Activated CD4-positive, alpha-beta memory T cell treated with anti-CD3 and anti-CD28 coated beads, Interleukin-2, amount 10 ng/mL, durations not matched to agents 7 days and 5 days (primary cell): Measurements from ENCODE around the gene TSPAN3. TPM values are rescaled to one million over a fixed set of nuclear protein-coding genes. Genes with fewer than 3 reads are reported as not detected.

Source experiments
- CTCF ChIA-PET: fragments of 350-600 bp; sonication (Branson Sonifier 250); formaldehyde crosslinking; loops from one replicate; lab custom pipeline; 2021; ENCODE audit warnings: antibody characterized with exemption, inconsistent platforms; lab: Charles Lee
- POLR2A ChIA-PET: fragments of 350-600 bp; sonication (Branson Sonifier 250); formaldehyde crosslinking; loops from one replicate; lab custom pipeline; 2021; ENCODE audit warnings: antibody characterized with exemption; lab: Charles Lee
- DNase-seq: peaks from one replicate; pipeline ENCODE4 v3.0.0-alpha.2; 2020
- H3K27ac Mint-ChIP-seq: one replicate; pipeline ENCODE4 v1.8.0; 2021; ENCODE audit warnings: mild to moderate bottlenecking, mixed read lengths
- H3K27me3 Mint-ChIP-seq: one replicate; pipeline ENCODE4 v1.8.0; 2021; ENCODE audit warnings: mixed read lengths
- H3K36me3 Mint-ChIP-seq: one replicate; pipeline ENCODE4 v1.8.0; 2021; ENCODE audit warnings: low read depth, mixed read lengths
- H3K4me1 Mint-ChIP-seq: one replicate; pipeline ENCODE4 v1.8.0; 2021; ENCODE audit warnings: mixed read lengths
- H3K4me3 Mint-ChIP-seq: one replicate; pipeline ENCODE4 v1.8.0; 2021; ENCODE audit warnings: mild to moderate bottlenecking, mixed read lengths
- H3K9me3 Mint-ChIP-seq: one replicate; pipeline ENCODE4 v1.8.0; 2021; ENCODE audit warnings: mixed read lengths
- total RNA-seq, 2 experiments: library from RNA; stranded (reverse); gene quantifications; one replicate each; pipeline ENCODE4 v1.2.3, GENCODE V29; 2021

Gene TSPAN3
- total RNA-seq, 2 experiments from 2014 or later: 12.4 to 13.9 TPM

- Mint-ChIP-seq H3K4me1 (peaks cover 92% of the 10 kb centered on the region), H3K9me3 (no peaks in the 10 kb centered on the region), H3K4me3 (peak overlapping the region; percentile 68), H3K27me3 (no peaks in the 10 kb centered on the region), H3K36me3 (peaks cover 59% of the 10 kb centered on the region), H3K27ac (peak overlapping the region; percentile 96)
- ChIA-PET POLR2A (interaction anchor here (0.7 to 8.5 kb wide), 9 partner anchors 9 to 110 kb away, joined by 3 to 188 read pairs (median 8); partner anchors contain the start of gene PSTPIP1), CTCF (interaction anchor here (1.4 to 2.2 kb wide), 7 partner anchors 8 to 41 kb away, joined by 4 to 41 read pairs (median 8); partner anchors contain the start of gene PSTPIP1)
- no peak for DNase-seq
These were observed 56.5 kb downstream of the TSPAN3 start for GRCh38 chr15:77014132-77015081.

GRCh38 chr15:77013776-77014131 is 57.2 kb downstream of the TSPAN3 start:
- peak overlapping the region; percentile 96 for H3K27ac Mint-ChIP-seq
- H3K4me3 Mint-ChIP-seq: peak overlapping the region; percentile 68
- peaks cover 59% of the 10 kb centered on the region for H3K36me3 Mint-ChIP-seq
- H3K9me3 Mint-ChIP-seq: no peaks in the 10 kb centered on the region
- POLR2A ChIA-PET: interaction anchor here (0.7 to 8.5 kb wide), 10 partner anchors 9 to 109 kb away, joined by 3 to 188 read pairs (median 6); partner anchors contain the start of gene PSTPIP1
- peak; percentile 93 for DNase-seq
- no peaks in the 10 kb centered on the region for H3K27me3 Mint-ChIP-seq
- CTCF ChIA-PET: interaction anchor here (1.1 to 2.2 kb wide), 9 partner anchors 9 to 76 kb away, joined by 3 to 41 read pairs (median 7); partner anchors contain the start of gene PSTPIP1
- H3K4me1 Mint-ChIP-seq: peaks cover 90% of the 10 kb centered on the region

GRCh38 chr15:77012868-77013267 is 58.0 kb downstream of the TSPAN3 start:
- no peaks in the 10 kb centered on the region for H3K9me3 Mint-ChIP-seq
- peaks cover 53% of the 10 kb centered on the region for H3K36me3 Mint-ChIP-seq
- H3K4me1 Mint-ChIP-seq: peaks cover 84% of the 10 kb centered on the region
- H3K4me3 Mint-ChIP-seq: peak overlapping the region; percentile 68
- H3K27me3 Mint-ChIP-seq: no peaks in the 10 kb centered on the region
- ChIA-PET CTCF (interaction anchor here (0.7 to 2.2 kb wide), 13 partner anchors 10 to 75 kb away, joined by 3 to 41 read pairs (median 4); partner anchors contain the start of gene PSTPIP1), POLR2A (interaction anchor here (0.8 to 8.5 kb wide), 8 partner anchors 10 to 36 kb away, joined by 3 to 188 read pairs (median 21); partner anchors contain the start of gene PSTPIP1)
- DNase-seq: peak; percentile 76
- H3K27ac Mint-ChIP-seq: peak overlapping the region; percentile 96

DNA sequence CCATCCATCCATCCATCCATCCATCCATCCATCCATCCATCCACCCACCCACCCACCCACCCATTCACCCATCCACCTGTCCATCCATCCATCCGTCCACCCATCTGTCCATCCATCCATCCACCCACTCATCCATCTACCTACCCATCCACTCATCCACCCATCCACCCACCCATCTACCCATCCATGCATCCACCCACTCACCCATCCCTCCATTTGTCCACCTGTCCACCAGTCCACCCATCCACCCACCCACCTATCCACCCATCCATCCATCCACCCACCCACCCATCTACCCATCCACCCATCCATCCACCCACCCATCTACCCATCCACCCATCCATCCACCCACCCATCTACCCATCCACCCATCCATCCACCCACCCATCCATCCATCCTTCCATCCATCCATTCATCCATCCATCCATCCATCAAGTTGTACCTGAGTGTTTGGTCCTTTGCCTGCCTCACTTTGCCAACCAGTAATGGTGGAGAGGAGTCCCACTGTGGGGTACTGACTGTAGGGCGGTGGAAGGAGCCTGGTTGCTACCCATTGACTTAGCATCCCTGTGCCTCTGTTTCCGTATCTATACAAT is 58.7 kb downstream of the TSPAN3 start:
- Mint-ChIP-seq H3K36me3 (peaks cover 51% of the 10 kb centered on the region), H3K9me3 (no peaks in the 10 kb centered on the region), H3K27me3 (no peaks in the 10 kb centered on the region), H3K27ac (peak overlapping the region; percentile 96), H3K4me3 (no peak overlapping the region), H3K4me1 (peaks cover 81% of the 10 kb centered on the region)
- DNase-seq: no peak
- CTCF ChIA-PET: interaction anchor here (0.9 to 2.2 kb wide), 6 partner anchors 9 to 39 kb away, joined by 3 to 41 read pairs (median 7); partner anchors contain the start of gene PSTPIP1
- POLR2A ChIA-PET: interaction anchor here (1.0 to 8.5 kb wide), 6 partner anchors 9 to 36 kb away, joined by 3 to 188 read pairs (median 34); partner anchors contain the start of gene PSTPIP1

DNA sequence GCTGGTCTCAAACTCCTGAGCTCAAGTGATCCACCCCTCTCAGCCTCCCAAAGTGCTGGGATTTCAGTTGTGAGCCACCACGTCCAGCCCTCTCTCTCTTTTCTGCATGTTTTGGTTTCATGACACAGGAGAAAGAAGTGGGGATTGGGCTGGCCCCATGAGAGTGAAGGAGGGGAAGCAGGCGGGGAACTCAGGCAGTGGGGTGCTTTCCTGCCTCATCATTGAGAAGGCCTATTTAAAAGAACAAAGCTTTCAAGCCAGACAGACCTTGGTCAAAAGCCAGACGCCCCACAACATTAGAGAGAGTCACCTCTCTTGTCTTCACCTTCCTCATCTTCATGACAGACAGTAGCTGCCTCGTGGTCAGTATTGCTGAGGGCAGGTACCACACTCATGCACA is 60.1 kb downstream of the TSPAN3 start:
- H3K4me3 Mint-ChIP-seq: no peak overlapping the region
- no peaks in the 10 kb centered on the region for H3K27me3 Mint-ChIP-seq
- H3K36me3 Mint-ChIP-seq: peaks cover 63% of the 10 kb centered on the region
- peak overlapping the region; percentile 62 for H3K27ac Mint-ChIP-seq
- peaks cover 83% of the 10 kb centered on the region for H3K4me1 Mint-ChIP-seq
- DNase-seq: no peak
- CTCF ChIA-PET: interaction anchor here (0.9 kb wide), 1 partner anchor 32 kb away, joined by 3 read pairs; no protein-coding TSS in a partner anchor
- H3K9me3 Mint-ChIP-seq: no peaks in the 10 kb centered on the region
- POLR2A ChIA-PET: interaction anchor here (1.4 to 1.8 kb wide), 3 partner anchors 8 to 15 kb away, joined by 3 to 5 read pairs (median 3); no protein-coding TSS in a partner anchor

DNA sequence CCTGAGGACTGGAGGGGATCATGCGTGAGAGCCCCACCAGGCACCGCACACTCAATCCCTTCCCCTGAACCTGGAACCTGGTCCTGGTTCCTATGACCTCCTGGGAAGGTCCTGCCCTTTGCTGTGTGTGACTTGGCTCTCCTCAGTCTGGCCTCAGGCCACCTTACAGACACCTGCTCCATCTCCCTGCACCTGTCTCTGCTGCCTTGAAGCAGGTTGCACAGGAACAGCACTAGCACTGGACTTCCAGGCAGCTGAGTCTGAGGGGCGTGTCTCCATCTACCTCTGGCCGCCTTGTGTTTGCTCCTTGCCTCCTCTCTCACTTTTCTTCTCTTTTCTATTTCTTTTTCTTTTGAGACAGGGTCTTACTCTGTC is 60.6 kb downstream of the TSPAN3 start:
- CTCF ChIA-PET: no interaction called here
- H3K27me3 Mint-ChIP-seq: no peaks in the 10 kb centered on the region
- no peak overlapping the region for H3K4me3 Mint-ChIP-seq
- peaks cover 65% of the 10 kb centered on the region for H3K36me3 Mint-ChIP-seq
- no peak for DNase-seq
- peaks cover 83% of the 10 kb centered on the region for H3K4me1 Mint-ChIP-seq
- peak overlapping the region; percentile 62 for H3K27ac Mint-ChIP-seq
- POLR2A ChIA-PET: interaction anchor here (1.4 to 1.8 kb wide), 3 partner anchors 7 to 14 kb away, joined by 3 to 5 read pairs (median 3); no protein-coding TSS in a partner anchor
- H3K9me3 Mint-ChIP-seq: no peaks in the 10 kb centered on the region

DNA sequence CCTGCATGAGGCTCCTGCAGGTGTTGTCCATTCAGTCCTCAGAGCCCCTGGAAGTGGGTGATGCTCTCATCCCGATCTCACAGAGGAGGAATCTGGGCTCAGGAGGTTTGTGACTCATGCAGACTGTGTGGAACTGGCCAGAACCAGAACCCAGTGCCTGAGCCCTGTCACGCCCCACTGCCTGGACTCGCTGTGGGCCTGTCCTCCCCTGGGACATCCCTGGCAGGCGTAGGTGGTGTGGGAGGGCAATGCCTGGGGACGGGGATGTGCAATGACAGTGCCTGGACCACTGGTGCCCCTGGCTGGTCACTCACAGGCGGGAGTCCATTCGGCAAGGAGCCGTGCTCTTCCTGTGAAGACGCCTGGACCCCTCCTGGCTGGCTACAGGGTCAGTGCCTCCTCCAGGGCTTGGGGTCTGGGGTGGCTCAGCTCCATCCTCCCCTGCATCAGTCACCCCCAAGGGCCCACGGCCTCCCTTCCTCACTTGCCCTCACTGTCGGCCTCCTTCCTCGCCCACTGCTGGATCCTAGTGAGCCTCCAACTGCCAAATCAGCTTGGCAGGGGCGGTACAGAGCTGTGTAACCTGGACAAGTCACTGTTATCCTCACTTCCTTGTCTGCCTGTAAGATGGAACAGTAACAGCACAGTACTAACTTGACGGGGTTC is 61.1 kb downstream of the TSPAN3 start:
- POLR2A ChIA-PET: interaction anchor here (4.2 kb wide), 1 partner anchor 14 kb away, joined by 41 read pairs; the partner anchor contains the start of gene PSTPIP1
- peak overlapping the region; percentile 62 for H3K27ac Mint-ChIP-seq
- DNase-seq: no peak
- peaks cover 81% of the 10 kb centered on the region for H3K4me1 Mint-ChIP-seq
- CTCF ChIA-PET: no interaction called here
- H3K27me3 Mint-ChIP-seq: no peaks in the 10 kb centered on the region
- H3K4me3 Mint-ChIP-seq: no peak overlapping the region
- peaks cover 64% of the 10 kb centered on the region for H3K36me3 Mint-ChIP-seq
- no peaks in the 10 kb centered on the region for H3K9me3 Mint-ChIP-seq

DNA sequence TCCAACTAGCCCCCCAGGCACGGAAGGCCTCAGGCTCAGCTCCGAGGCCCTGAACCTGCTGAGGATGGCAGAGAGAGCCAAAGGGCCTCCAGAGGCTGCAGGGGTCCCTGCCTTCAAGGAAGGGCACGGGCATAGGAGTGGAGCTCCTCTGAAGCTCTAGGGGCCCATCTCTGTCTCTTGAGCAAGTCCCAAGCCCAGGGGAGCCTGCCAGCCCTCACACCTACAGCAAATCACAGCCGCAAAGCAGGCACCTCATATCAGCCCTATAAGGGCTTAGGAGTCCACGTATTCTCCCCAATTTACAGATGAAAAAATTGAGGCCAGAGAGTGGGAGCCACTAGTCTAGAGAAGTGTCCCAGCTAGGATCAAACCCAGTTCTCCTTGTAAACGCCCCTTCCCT is 61.7 kb downstream of the TSPAN3 start:
- DNase-seq: no peak
- H3K27ac Mint-ChIP-seq: no peak overlapping the region
- CTCF ChIA-PET: no interaction called here
- no peak overlapping the region for H3K4me3 Mint-ChIP-seq
- POLR2A ChIA-PET: interaction anchor here (4.2 kb wide), 1 partner anchor 13 kb away, joined by 41 read pairs; the partner anchor contains the start of gene PSTPIP1
- H3K9me3 Mint-ChIP-seq: no peaks in the 10 kb centered on the region
- H3K4me1 Mint-ChIP-seq: peaks cover 81% of the 10 kb centered on the region
- H3K36me3 Mint-ChIP-seq: peaks cover 70% of the 10 kb centered on the region
- H3K27me3 Mint-ChIP-seq: no peaks in the 10 kb centered on the region

DNA sequence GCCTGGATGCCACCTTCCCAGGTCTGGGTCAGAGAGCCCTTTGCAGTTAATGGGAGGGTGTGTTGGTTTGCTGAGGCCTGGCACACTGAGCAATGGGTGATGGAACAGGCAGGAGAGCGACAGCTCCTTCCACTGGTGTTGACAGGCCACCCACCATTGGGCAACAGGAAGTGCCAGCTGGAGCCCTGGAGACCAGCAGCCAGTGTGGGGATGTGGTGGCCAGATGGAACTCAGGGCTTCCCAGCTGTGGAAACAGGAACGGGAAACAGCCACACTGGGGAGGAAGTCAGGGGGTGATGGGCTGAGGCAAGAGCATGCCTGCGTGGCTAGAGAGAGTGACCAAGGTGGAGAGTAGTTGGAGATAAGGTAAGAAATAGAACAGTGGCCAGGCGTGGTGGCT is 66.7 kb downstream of the TSPAN3 start:
- peaks cover 83% of the 10 kb centered on the region for H3K4me1 Mint-ChIP-seq
- ChIA-PET POLR2A (interaction anchor here (0.7 to 3.4 kb wide), 4 partner anchors 9 to 63 kb away, joined by 3 to 37 read pairs (median 30); partner anchors contain the start of gene PSTPIP1), CTCF (interaction anchor here (1.3 to 1.8 kb wide), 3 partner anchors 9 to 31 kb away, joined by 3 to 6 read pairs (median 3); partner anchors contain the start of gene PSTPIP1)
- H3K36me3 Mint-ChIP-seq: peaks cover 71% of the 10 kb centered on the region
- no peak for DNase-seq
- no peaks in the 10 kb centered on the region for H3K9me3 Mint-ChIP-seq
- H3K27me3 Mint-ChIP-seq: no peaks in the 10 kb centered on the region
- H3K4me3 Mint-ChIP-seq: no peak overlapping the region
- H3K27ac Mint-ChIP-seq: peak overlapping the region; percentile 92

DNA sequence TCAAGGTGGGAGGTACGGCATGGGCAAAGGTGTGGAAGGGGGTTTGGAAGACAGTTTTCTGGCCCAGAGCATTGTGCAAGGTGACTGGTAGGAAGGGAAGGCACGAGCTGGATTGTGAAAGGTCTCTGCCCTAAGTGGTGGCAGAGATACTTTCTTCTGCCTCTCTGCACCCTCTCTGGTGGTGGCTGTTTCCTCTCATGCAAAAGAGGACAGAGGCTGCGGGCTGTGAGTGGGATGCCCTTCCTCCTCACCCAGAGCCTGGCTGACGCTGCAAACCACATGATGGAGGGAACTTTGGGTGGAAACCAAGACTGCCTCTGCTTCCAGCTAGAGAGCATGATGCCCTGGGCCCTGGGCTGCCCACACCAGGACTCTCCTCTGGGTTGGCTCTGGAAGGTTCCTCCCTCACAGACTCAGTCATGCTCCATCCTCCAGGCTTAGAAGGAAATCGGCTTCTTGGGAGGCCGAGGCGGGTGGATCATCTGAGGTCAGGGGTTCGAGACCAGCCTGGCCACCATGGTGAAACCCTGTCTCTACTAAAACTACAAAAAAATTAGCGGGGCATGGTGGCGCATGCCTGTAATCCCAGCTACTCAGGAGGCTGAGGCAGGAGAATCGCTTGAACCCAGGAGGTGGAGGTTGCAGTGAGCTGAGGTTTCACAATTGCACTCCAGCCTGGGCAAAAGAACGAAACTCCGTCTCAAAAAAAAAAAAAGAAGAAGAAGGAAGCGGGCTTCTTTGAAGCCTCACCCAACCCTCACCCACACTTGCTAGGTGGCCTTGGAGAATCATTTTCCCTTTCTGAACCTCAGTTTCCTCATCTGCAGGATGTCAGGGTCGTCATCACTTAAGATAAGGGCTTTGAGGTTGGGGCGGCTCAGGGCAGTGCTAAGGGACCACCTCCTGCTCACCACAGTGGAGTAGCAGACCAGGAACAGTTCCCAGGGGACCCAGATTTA is 67.7 kb downstream of the TSPAN3 start:
- Mint-ChIP-seq H3K27me3 (no peaks in the 10 kb centered on the region), H3K27ac (peak overlapping the region; percentile 92), H3K4me1 (peaks cover 87% of the 10 kb centered on the region), H3K4me3 (peak overlapping the region; percentile 65), H3K36me3 (peaks cover 72% of the 10 kb centered on the region), H3K9me3 (no peaks in the 10 kb centered on the region)
- peak; percentile 87 for DNase-seq
- ChIA-PET CTCF (interaction anchor here (1.2 to 1.8 kb wide), 4 partner anchors 10 to 30 kb away, joined by 5 to 8 read pairs (median 6); no protein-coding TSS in a partner anchor), POLR2A (interaction anchor here (0.9 to 3.4 kb wide), 8 partner anchors 8 to 67 kb away, joined by 3 to 37 read pairs (median 5); partner anchors contain the start of gene PSTPIP1)

DNA sequence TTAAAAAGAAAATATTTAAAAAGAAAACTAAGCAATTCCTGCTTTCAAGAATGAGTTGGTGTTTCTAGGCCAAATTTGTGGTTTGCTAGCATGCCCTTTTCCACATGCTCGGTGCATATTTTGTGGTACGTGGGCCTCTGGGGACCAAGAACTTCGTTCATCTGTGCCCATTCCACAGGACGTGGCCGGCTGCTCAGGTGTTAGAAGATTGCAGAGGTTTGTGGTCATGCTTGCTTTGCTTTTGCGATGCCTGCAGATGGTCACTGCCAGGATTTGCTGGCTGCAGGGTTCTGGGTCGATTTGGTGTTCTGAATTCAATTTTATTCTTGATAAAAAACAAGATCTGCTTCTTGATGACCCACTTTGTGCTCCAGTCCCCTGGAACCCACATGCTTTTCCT is 68.5 kb downstream of the TSPAN3 start:
- Mint-ChIP-seq H3K36me3 (peaks cover 79% of the 10 kb centered on the region), H3K27me3 (no peaks in the 10 kb centered on the region), H3K9me3 (no peaks in the 10 kb centered on the region), H3K4me3 (peak overlapping the region; percentile 65), H3K27ac (peak overlapping the region; percentile 92), H3K4me1 (peaks cover 93% of the 10 kb centered on the region)
- POLR2A ChIA-PET: interaction anchor here (0.9 to 3.4 kb wide), 8 partner anchors 9 to 67 kb away, joined by 3 to 37 read pairs (median 5); partner anchors contain the start of gene PSTPIP1
- DNase-seq: no peak
- CTCF ChIA-PET: interaction anchor here (1.5 to 1.8 kb wide), 3 partner anchors 13 to 29 kb away, joined by 5 to 6 read pairs (median 6); no protein-coding TSS in a partner anchor
